ENCODE data around the gene PHACTR3.

Gene PHACTR3

DNA sequence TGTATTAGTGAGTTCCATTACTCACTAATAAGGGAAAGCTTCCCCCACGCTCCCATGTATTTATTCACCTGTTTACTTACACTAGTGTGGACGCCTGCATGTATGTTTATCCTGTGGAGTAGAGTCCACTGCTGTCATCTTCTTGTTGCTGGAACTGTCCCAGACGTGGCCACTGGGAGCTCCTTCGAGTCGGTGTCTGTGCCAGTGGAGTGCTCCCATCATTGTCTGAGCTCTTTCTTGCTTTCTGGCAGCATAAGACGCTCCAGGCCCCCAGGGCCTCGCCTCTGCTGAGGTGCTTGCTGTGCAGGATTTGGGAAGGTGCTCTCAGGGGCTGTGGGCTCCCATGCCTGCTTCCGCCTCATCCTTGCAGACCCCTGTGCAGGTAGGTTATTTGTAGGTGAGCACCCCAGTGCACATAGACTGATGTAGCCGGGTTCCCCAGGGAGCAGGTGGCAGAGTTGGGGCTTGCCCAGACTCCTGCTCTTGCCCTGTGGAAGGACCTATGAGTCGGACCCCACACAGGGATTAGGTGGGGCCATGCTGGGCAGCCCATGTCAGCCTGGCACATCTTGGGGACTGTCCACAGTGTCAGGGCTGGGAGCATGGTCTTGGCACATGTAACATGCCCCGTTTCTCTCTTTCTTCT lies 16.6 kb downstream of the PHACTR3 start:
- no peak for DNase-seq
- Histone ChIP-seq H3K27ac (ENCODE audit: low read length) (no peak overlapping the region), H3K79me2 (ENCODE audit: low read length) (no peaks in the 10 kb centered on the region), H4K20me1 (ENCODE audit: insufficient read depth, low read length) (no peaks in the 10 kb centered on the region), H3K9ac (ENCODE audit: low read length) (no peak overlapping the region), H3K9me2 (replicated peaks; ENCODE audit: insufficient read depth, low read length) (no peaks in the 10 kb centered on the region), H2AFZ (ENCODE audit: low read length) (no peak overlapping the region), H3K4me3 (ENCODE audit: low read length) (no peak overlapping the region), H3K27me3 (replicated peaks; ENCODE audit: insufficient read depth, low read length) (peaks cover 83% of the 10 kb centered on the region), H3K36me3 (replicated peaks; ENCODE audit: insufficient read depth, low read length) (no peaks in the 10 kb centered on the region), H3K4me1 (ENCODE audit: low read length) (no peaks in the 10 kb centered on the region), H3K4me2 (ENCODE audit: low read depth, low read length) (no peak overlapping the region), H3F3A (ENCODE audit: insufficient read depth, low read length) (no peaks in the 10 kb centered on the region), H3K9me3 (replicated peaks; ENCODE audit: insufficient read depth, low read length) (no peaks in the 10 kb centered on the region)
- TF ChIP-seq, protein P1, sequence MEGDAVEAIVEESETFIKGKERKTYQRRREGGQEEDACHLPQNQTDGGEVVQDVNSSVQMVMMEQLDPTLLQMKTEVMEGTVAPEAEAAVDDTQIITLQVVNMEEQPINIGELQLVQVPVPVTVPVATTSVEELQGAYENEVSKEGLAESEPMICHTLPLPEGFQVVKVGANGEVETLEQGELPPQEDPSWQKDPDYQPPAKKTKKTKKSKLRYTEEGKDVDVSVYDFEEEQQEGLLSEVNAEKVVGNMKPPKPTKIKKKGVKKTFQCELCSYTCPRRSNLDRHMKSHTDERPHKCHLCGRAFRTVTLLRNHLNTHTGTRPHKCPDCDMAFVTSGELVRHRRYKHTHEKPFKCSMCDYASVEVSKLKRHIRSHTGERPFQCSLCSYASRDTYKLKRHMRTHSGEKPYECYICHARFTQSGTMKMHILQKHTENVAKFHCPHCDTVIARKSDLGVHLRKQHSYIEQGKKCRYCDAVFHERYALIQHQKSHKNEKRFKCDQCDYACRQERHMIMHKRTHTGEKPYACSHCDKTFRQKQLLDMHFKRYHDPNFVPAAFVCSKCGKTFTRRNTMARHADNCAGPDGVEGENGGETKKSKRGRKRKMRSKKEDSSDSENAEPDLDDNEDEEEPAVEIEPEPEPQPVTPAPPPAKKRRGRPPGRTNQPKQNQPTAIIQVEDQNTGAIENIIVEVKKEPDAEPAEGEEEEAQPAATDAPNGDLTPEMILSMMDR (IDR thresholded peaks at IDR 0.05; ENCODE audit: low read length): no peak
- TF ChIP-seq EZH2 (optimal IDR thresholded peaks at IDR 0.05; ENCODE audit: low read depth, low read length) (no peak), EZH2phosphoT487 (IDR thresholded peaks at IDR 0.05; ENCODE audit: low read length) (no peak)

DNA sequence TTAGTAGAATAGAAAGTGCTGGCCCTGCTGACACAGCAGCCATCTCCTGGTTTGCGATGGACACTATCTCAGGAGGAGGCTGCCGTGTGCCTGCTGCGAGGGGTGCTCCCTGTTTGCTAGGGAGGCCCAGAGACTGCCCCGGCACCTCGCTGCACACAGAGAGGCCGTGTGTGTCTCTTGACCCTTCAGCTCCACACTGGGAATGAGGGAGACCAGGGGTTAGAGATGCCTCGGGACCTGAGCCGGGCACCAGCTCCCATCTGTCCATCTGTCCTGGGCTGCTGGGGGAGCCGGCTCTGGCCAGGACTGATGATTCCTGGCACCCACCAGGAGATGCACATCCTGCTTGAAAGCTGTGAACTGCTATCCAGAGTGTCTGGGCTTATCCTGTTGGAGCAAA lies 18.2 kb downstream of the PHACTR3 start:
- TF ChIP-seq EZH2 (optimal IDR thresholded peaks at IDR 0.05; ENCODE audit: low read depth, low read length) (no peak), EZH2phosphoT487 (IDR thresholded peaks at IDR 0.05; ENCODE audit: low read length) (no peak)
- TF ChIP-seq, protein P1 (IDR thresholded peaks at IDR 0.05; ENCODE audit: low read length): no peak
- Histone ChIP-seq H3F3A (ENCODE audit: insufficient read depth, low read length) (no peaks in the 10 kb centered on the region), H3K9me3 (replicated peaks; ENCODE audit: insufficient read depth, low read length) (no peaks in the 10 kb centered on the region), H4K20me1 (ENCODE audit: insufficient read depth, low read length) (no peaks in the 10 kb centered on the region), H3K9ac (ENCODE audit: low read length) (no peak overlapping the region), H3K36me3 (replicated peaks; ENCODE audit: insufficient read depth, low read length) (no peaks in the 10 kb centered on the region), H3K9me2 (replicated peaks; ENCODE audit: insufficient read depth, low read length) (no peaks in the 10 kb centered on the region), H3K27ac (ENCODE audit: low read length) (no peak overlapping the region), H3K4me3 (ENCODE audit: low read length) (no peak overlapping the region), H3K79me2 (ENCODE audit: low read length) (no peaks in the 10 kb centered on the region), H3K27me3 (replicated peaks; ENCODE audit: insufficient read depth, low read length) (peaks cover 82% of the 10 kb centered on the region), H3K4me2 (ENCODE audit: low read depth, low read length) (no peak overlapping the region), H3K4me1 (ENCODE audit: low read length) (no peaks in the 10 kb centered on the region), H2AFZ (ENCODE audit: low read length) (no peak overlapping the region)
- no peak for DNase-seq

DNA sequence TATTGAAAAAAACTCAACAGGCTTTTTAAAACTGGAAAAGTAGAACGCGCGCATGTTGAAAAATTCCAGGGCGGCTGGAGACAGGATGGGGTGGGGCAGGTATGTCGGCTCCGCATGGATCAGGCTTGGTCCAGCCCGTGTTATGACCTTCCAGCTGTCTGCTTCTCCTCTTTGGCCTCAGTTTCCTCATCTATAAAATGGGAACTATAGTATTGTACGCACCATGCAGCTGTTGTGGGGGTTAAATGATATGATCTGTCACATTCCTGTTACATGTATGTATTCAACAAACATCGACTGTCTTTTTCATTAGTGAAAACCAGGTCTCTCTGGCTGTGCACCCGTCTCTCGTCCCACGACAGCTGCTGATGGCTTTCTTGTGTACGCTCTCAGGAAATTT lies 18.8 kb downstream of the PHACTR3 start:
- Histone ChIP-seq H2AFZ (ENCODE audit: low read length) (no peak overlapping the region), H3K27me3 (replicated peaks; ENCODE audit: insufficient read depth, low read length) (peaks cover 80% of the 10 kb centered on the region), H3K27ac (ENCODE audit: low read length) (no peak overlapping the region), H3K4me2 (ENCODE audit: low read depth, low read length) (no peak overlapping the region), H3K9me3 (replicated peaks; ENCODE audit: insufficient read depth, low read length) (no peaks in the 10 kb centered on the region), H3K9me2 (replicated peaks; ENCODE audit: insufficient read depth, low read length) (no peaks in the 10 kb centered on the region), H3F3A (ENCODE audit: insufficient read depth, low read length) (no peaks in the 10 kb centered on the region), H3K9ac (ENCODE audit: low read length) (no peak overlapping the region), H4K20me1 (ENCODE audit: insufficient read depth, low read length) (no peaks in the 10 kb centered on the region), H3K4me3 (ENCODE audit: low read length) (no peak overlapping the region), H3K79me2 (ENCODE audit: low read length) (no peaks in the 10 kb centered on the region), H3K4me1 (ENCODE audit: low read length) (no peaks in the 10 kb centered on the region), H3K36me3 (replicated peaks; ENCODE audit: insufficient read depth, low read length) (no peaks in the 10 kb centered on the region)
- TF ChIP-seq EZH2phosphoT487 (IDR thresholded peaks at IDR 0.05; ENCODE audit: low read length) (no peak), EZH2 (optimal IDR thresholded peaks at IDR 0.05; ENCODE audit: low read depth, low read length) (no peak)
- TF ChIP-seq, protein P1 (IDR thresholded peaks at IDR 0.05; ENCODE audit: low read length): no peak
- no peak for DNase-seq

Data from MM.1S (cell line).